ENCODE measurements around the gene C18orf32. TPM values are rescaled to one million over a fixed set of nuclear protein-coding genes. Genes with fewer than 3 reads are reported as not detected.

C18orf32 gene
- total and polyA plus RNA-seq, 2 donors (not counting 3 experiments of a cell fraction or from before 2014, with no cell fraction given) = 20.4 to 27.4 TPM

DNA sequence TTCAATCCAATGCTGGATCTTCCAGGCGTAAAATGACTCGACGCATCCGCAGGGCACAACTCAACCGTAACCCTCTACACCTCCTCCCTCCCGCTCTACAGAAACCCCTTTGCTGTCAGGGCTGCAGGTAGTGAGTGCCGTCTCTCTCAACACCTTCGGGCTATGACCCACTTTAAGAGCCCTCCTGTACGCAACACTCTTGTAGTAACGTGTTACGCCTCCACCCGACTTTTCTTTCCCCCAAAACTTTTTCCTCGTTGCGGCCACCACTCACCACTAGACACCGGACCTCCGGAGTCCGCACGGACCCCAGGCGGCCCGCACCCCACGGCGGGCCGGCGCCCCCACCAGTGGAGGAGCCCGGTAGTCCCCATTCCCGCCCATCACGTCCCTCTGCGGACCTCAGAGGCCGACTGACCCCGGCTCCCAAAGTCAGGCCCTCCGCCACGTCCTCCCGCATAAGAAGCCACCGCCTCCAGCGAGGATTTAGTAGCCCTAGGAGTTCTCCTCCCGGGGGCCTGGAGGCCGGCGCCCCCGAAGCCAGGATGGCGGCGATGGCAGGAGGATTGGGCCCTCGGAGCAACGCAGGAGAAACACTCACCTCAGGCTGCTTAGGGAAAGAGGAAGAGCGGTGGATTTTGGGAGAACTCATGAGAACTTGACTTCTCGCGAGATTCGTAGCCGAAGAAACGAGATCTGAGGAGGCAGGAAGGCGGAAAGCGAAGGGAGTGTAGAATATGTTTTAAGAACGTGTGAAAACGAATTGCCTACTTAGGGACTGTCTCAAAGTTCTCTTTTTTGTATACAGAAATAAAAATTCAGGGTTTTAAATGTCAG lies 5.0 kb upstream of the C18orf32 start, which contains the start of gene RPL17:
Gene RPL17 (minus strand): TSS at position 609 of the 837 bp plus-strand sequence.
- H3K79me2 ChIP-seq (ENCODE audit: control insufficient read depth, insufficient read depth, low read length) = peaks cover 28% of the 10 kb centered on the region
- H3K4me3 ChIP-seq (replicated peaks in 1 of 3; ENCODE audit: insufficient read depth in 1 of 3, low read depth in 1 of 3, low read length in 3 of 3) = peak within 1 kb of the TSS; percentile 51 to 88 (median 81)
- H2AFZ ChIP-seq (ENCODE audit: low read depth, low read length) = peak within 1 kb of the TSS; percentile 12
- peak within 1 kb of the TSS; percentile 99 for H3K4me2 ChIP-seq (ENCODE audit: insufficient read depth, low read length)
- TF ChIP-seq GATA2 (IDR thresholded peaks at IDR 0.05; ENCODE audit: insufficient read depth, insufficient read length, low read depth, low read length) (no peak), JUN (IDR thresholded peaks at IDR 0.05; ENCODE audit: borderline replicate concordance, insufficient read depth, insufficient read length, low read depth) (no peak), POLR2AphosphoS5 (IDR thresholded peaks at IDR 0.05; ENCODE audit: insufficient read depth, low read depth, low read length) (peak; percentile 97), MYC (IDR thresholded peaks at IDR 0.05; ENCODE audit: low read depth, low read length) (peak; percentile 33), FOS (IDR thresholded peaks at IDR 0.05; ENCODE audit: borderline replicate concordance, insufficient read depth, low read length) (no peak), POLR2A (IDR thresholded peaks at IDR 0.05; ENCODE audit: low read depth, low read length) (peak; percentile 98)
- no peaks in the 10 kb centered on the region for H3K9me3 ChIP-seq (replicated peaks; ENCODE audit: control insufficient read depth, insufficient read depth, low read length)
- no peaks in the 10 kb centered on the region for H3K27me3 ChIP-seq (ENCODE audit: control insufficient read depth in 2 of 2, insufficient read depth in 2 of 2, low read length in 2 of 2)
- ChIA-PET POLR2A (no interaction called here), CTCF (no interaction called here)
- peak within 1 kb of the TSS; percentile 86 for H3K9ac ChIP-seq (replicated peaks; ENCODE audit: extremely low read depth, insufficient read depth, low read length)
- intact Hi-C loops (cut with micrococcal nuclease) (loop anchor here (1.0 to 5.0 kb wide), 3 partner anchors 15 to 790 kb away; partner anchors contain the start of genes DYM and MBD1), dilution Hi-C loops (cut with MboI; ENCODE audit: extremely low pct_ligation_motif_present, low sequenced_read_pairs) (no loop called here)
- H3K4me1 ChIP-seq (ENCODE audit: control insufficient read depth, extremely low read depth, insufficient read depth, low read length) = peaks cover 35% of the 10 kb centered on the region
- peak within 1 kb of the TSS; percentile 74 for H3K27ac ChIP-seq (ENCODE audit: insufficient read depth, low read depth, low read length)
- FAIRE-seq (peak; percentile 93), DNase-seq (ENCODE audit: low read depth, low spot score) (peak; percentile 99)
- BruUV-seq (replicated peaks) = no TSS peak
- peaks cover 6 to 10% of the 10 kb centered on the region in 2 experiments for H3K36me3 ChIP-seq (ENCODE audit: control insufficient read depth in 2 of 2, extremely low read depth in 1 of 2, insufficient read depth in 2 of 2, low read length in 2 of 2)
- H4K20me1 ChIP-seq (replicated peaks; ENCODE audit: control insufficient read depth, extremely low read depth, insufficient read depth, low read length) = no peaks in the 10 kb centered on the region
- no peaks in the 10 kb centered on the region for H3K9me1 ChIP-seq (replicated peaks; ENCODE audit: control insufficient read depth, extremely low read depth, insufficient read depth, low read length)

DNA sequence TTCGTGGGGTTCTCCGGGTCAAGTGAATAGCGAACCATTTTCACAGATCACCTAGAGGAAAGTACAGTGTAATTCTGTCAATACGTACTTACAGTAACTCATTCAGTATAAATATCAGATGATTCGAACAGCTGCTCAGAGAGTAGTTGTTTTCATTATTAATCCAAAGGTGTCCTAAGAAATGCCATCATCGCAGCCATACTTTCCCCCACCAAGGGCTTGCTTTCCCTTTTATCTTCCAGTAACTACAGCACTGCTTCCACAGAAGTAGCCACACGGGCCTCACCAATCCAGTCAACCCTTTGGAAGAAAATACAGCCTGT lies 4.5 kb upstream of the C18orf32 start:
- Histone ChIP-seq H3K4me2 (ENCODE audit: insufficient read depth, low read length) (peak overlapping the region; percentile 99), H3K4me1 (ENCODE audit: control insufficient read depth, extremely low read depth, insufficient read depth, low read length) (peaks cover 35% of the 10 kb centered on the region), H3K9ac (replicated peaks; ENCODE audit: extremely low read depth, insufficient read depth, low read length) (peak overlapping the region; percentile 86), H3K9me1 (replicated peaks; ENCODE audit: control insufficient read depth, extremely low read depth, insufficient read depth, low read length) (no peaks in the 10 kb centered on the region), H3K4me3 (replicated peaks in 1 of 3; ENCODE audit: insufficient read depth in 1 of 3, low read depth in 1 of 3, low read length in 3 of 3) (peak overlapping the region; percentile 51 to 88 (median 81)), H4K20me1 (replicated peaks; ENCODE audit: control insufficient read depth, extremely low read depth, insufficient read depth, low read length) (no peaks in the 10 kb centered on the region), H3K36me3 (ENCODE audit: control insufficient read depth in 2 of 2, extremely low read depth in 1 of 2, insufficient read depth in 2 of 2, low read length in 2 of 2) (peaks cover 6 to 10% of the 10 kb centered on the region in 2 experiments), H3K9me3 (replicated peaks; ENCODE audit: control insufficient read depth, insufficient read depth, low read length) (no peaks in the 10 kb centered on the region), H3K27ac (ENCODE audit: insufficient read depth, low read depth, low read length) (peak overlapping the region; percentile 74), H2AFZ (ENCODE audit: low read depth, low read length) (no peak overlapping the region), H3K27me3 (ENCODE audit: control insufficient read depth in 2 of 2, insufficient read depth in 2 of 2, low read length in 2 of 2) (no peaks in the 10 kb centered on the region), H3K79me2 (ENCODE audit: control insufficient read depth, insufficient read depth, low read length) (peaks cover 28% of the 10 kb centered on the region)
- CTCF ChIA-PET = no interaction called here
- no TSS peak for BruUV-seq (replicated peaks)
- no peak for TF ChIP-seq FOS (IDR thresholded peaks at IDR 0.05; ENCODE audit: borderline replicate concordance, insufficient read depth, low read length)
- TF ChIP-seq EZH2 (IDR thresholded peaks at IDR 0.05; ENCODE audit: borderline replicate concordance, low read depth, low read length, severe bottlenecking) = no peak
- TF ChIP-seq POLR2A (IDR thresholded peaks at IDR 0.05; ENCODE audit: low read depth, low read length) = no peak
- TF ChIP-seq, protein P1, sequence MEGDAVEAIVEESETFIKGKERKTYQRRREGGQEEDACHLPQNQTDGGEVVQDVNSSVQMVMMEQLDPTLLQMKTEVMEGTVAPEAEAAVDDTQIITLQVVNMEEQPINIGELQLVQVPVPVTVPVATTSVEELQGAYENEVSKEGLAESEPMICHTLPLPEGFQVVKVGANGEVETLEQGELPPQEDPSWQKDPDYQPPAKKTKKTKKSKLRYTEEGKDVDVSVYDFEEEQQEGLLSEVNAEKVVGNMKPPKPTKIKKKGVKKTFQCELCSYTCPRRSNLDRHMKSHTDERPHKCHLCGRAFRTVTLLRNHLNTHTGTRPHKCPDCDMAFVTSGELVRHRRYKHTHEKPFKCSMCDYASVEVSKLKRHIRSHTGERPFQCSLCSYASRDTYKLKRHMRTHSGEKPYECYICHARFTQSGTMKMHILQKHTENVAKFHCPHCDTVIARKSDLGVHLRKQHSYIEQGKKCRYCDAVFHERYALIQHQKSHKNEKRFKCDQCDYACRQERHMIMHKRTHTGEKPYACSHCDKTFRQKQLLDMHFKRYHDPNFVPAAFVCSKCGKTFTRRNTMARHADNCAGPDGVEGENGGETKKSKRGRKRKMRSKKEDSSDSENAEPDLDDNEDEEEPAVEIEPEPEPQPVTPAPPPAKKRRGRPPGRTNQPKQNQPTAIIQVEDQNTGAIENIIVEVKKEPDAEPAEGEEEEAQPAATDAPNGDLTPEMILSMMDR (IDR thresholded peaks at IDR 0.05; ENCODE audit: extremely low read depth in 1 of 2, insufficient read depth in 1 of 2, low read depth in 1 of 2, low read length in 2 of 2) = no peak
- TF ChIP-seq, protein P2, sequence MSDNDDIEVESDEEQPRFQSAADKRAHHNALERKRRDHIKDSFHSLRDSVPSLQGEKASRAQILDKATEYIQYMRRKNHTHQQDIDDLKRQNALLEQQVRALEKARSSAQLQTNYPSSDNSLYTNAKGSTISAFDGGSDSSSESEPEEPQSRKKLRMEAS (IDR thresholded peaks at IDR 0.05; ENCODE audit: insufficient read depth, insufficient read length) = no peak
- no peak for TF ChIP-seq MYC (IDR thresholded peaks at IDR 0.05; ENCODE audit: low read depth, low read length)
- TF ChIP-seq POLR2AphosphoS5 (IDR thresholded peaks at IDR 0.05; ENCODE audit: insufficient read depth, low read depth, low read length) = no peak
- TF ChIP-seq GATA2 (IDR thresholded peaks at IDR 0.05; ENCODE audit: insufficient read depth, insufficient read length, low read depth, low read length) = no peak
- no peak for TF ChIP-seq JUN (IDR thresholded peaks at IDR 0.05; ENCODE audit: borderline replicate concordance, insufficient read depth, insufficient read length, low read depth)
- POLR2A ChIA-PET = interaction anchor here (0.6 kb wide), 1 partner anchor 16 kb away, joined by 3 read pairs; no protein-coding TSS in a partner anchor
- intact Hi-C loops (cut with micrococcal nuclease) (loop anchor here (5.0 kb wide), 1 partner anchor 791 kb away; the partner anchor contains the start of gene MBD1), dilution Hi-C loops (cut with MboI; ENCODE audit: extremely low pct_ligation_motif_present, low sequenced_read_pairs) (no loop called here)
- FAIRE-seq (no peak), DNase-seq (ENCODE audit: low read depth, low spot score) (no peak)

Measured in endothelial cell of umbilical vein (primary cell).